ENCODE results near the gene ABI1.
A peak's percentile ranks its signal among the peaks of the same experiment; 100 is the strongest.

ABI1 gene

DNA sequence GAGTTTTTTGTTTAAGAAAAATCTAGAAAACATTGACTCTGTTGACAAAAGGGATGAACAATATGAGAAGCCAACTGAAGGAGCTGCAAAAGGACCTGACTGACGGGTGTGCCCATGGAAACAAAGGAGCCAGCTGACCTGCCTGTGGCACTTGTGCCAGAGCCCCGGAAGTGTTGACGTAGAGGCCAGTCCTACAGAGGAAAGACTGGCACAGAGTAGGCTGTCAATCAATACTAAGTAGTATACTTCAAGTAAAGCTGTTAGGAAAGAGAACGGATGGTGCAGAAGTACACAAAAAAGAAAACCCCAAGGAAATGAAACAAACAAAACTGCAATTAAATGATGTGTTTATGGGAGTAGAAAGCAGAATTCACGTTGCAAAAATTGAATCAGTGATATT is 19.0 kb upstream of the ABI1 start:
- no peak overlapping the region for H3K4me2 ChIP-seq
- no peaks in the 10 kb centered on the region for H3K9me3 ChIP-seq (replicated peaks in 1 of 11)
- no peak overlapping the region for H3K27ac ChIP-seq
- TF ChIP-seq Cebpa-rat (IDR thresholded peaks at IDR 0.05) = no peak
- no peaks in the 10 kb centered on the region for H3K4me1 ChIP-seq
- H3K9ac ChIP-seq = no peak overlapping the region
- no peak overlapping the region for H3K4me3 ChIP-seq
- H4K20me1 ChIP-seq = no peaks in the 10 kb centered on the region
- H3K36me3 ChIP-seq = no peaks in the 10 kb centered on the region
- H3K27me3 ChIP-seq = no peaks in the 10 kb centered on the region

DNA sequence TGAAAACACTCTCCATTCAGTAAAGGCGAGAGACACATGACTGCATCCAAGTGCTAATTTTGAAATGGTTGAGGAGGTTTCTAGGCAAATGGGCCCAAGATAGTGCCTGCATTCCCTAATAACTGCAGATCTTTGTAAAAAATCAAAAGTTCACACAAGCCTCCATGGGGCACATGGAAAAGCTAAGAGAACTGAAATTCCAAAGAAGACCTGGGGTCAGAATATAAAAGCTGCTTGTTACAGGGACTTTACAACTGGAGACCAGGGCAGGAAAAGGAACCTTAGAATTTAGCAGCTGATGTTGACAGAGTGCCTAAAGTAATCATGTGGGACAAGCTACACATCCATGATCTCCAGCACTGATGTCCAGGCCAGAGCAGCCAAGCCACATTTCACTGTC is 10.0 kb upstream of the ABI1 start:
- no peaks in the 10 kb centered on the region for H3K9me3 ChIP-seq (replicated peaks in 1 of 11)
- H3K4me2 ChIP-seq = peak overlapping the region in 2 of 11 experiments; percentile 69 to 73; a peak in 2 of 22 replicates
- H3K27me3 ChIP-seq = no peaks in the 10 kb centered on the region
- no peak overlapping the region for H3K9ac ChIP-seq
- no peaks in the 10 kb centered on the region for H3K36me3 ChIP-seq
- no peaks in the 10 kb centered on the region for H4K20me1 ChIP-seq
- TF ChIP-seq Cebpa-rat (IDR thresholded peaks at IDR 0.05) = no peak
- no peak overlapping the region for H3K27ac ChIP-seq
- peaks cover 12 to 25% (median 17%) of the 10 kb centered on the region in 10 experiments for H3K4me1 ChIP-seq
- H3K4me3 ChIP-seq = no peak overlapping the region

DNA sequence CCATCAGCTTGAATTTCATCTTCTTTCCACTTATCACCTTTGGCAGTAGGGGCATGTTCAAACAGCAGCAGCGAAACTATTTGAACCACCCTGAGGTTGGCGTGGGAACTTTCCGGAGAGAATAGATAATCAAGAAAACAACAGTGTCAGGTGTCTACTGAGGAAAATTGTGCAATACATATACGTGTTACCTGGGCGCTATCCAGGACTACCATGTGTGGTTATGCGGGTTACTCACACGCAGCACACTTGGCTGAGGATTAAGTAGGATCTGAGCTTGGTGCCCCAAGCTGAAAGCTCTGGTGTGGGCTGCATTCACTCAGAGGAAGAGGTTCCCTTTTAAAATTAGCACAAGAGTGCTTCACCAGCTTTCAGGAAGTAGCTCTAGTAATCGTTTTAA is 8.8 kb upstream of the ABI1 start:
- Histone ChIP-seq H3K9ac (peak overlapping the region in 1 of 11 experiments; percentile 29; a peak in 1 of 22 replicates), H3K9me3 (replicated peaks in 1 of 11) (no peaks in the 10 kb centered on the region), H4K20me1 (no peaks in the 10 kb centered on the region), H3K27ac (peak overlapping the region in 2 of 11 experiments; percentile 0 to 23; a peak in 1 of 22 replicates), H3K36me3 (no peaks in the 10 kb centered on the region), H3K4me3 (no peak overlapping the region), H3K4me1 (peaks cover 12 to 25% (median 17%) of the 10 kb centered on the region in 10 experiments), H3K27me3 (no peaks in the 10 kb centered on the region), H3K4me2 (peak overlapping the region; percentile 39 to 75 (median 69))
- peak in 3 of 11 experiments; percentile 32 to 76 (median 60); a peak in 3 of 22 replicates for TF ChIP-seq Cebpa-rat (IDR thresholded peaks at IDR 0.05)

DNA sequence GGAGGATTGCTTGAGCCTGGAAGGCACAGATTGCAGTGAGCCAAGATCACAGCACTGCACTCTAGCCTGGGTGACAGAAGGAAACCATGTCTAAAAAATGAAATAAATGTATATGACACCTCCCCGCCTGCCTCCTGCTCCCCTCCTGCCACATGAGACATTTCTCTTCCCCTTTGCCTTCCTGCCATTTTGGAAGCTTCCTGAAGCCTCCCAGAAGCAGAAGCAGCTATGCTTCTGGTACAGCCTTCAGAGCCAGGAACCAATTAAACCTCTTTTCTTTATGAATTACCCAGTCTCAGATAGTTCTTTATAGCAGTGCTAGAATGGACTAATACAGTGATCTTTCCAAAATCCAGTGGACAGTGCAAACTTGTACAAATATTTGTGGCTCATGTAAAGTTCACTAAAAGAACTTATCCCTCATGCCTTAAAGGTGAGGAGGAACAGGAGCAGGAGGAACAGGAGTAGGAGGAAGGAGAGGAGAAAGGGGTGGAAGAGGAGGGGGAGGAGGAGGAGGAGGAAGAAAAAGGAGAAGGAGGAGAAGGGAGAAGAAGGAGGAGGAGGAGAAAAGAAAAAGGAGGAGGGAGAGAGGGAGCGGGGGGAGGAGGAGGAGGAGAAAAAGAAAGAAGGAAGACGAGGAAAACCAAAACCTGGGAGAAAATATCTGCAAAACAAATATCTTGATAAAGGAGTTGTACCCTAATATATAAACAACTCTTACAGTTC is 2.8 kb upstream of the ABI1 start:
- H4K20me1 ChIP-seq = peaks cover 9 to 21% (median 13%) of the 10 kb centered on the region in 11 experiments; a peak in 20 of 22 replicates
- no peaks in the 10 kb centered on the region for H3K27me3 ChIP-seq

DNA sequence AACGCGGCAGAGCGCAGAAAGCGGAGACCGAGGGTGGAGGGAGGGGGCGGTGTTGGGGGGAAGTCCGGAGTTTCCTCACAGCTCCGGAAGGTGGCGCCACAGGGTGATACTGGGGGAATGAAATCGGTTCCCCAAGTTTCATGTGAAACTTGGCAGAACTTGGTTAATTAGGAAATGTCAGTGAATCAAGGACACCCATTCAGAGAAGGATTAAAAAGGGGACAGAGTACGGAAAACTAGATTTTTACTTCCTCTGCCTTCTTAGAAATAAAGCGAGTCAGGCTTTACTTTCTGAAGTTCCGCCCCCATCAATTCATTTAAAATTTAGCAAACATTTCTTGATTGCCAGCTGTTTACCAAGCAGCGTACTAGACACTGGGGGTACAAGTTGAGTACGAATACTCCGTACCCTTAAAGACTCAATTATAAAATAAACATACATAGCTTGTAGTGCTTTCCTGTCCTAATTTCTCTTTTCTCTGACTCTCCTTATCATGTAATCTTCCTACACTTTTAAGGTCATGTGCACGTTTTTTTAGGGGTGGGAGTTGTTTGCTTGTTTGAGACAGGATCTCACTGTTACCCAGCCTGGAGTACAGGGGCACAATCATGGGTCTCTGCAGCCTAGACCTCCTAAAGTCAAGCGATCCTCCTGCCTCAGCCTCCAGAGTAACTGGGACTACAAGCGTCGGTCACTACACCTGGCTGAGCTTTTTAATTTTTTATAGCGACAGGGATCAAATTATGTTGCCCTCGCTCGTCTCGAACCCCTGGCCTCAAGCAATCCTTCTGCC is 644 bp upstream of the ABI1 start:
- Histone ChIP-seq H3K4me3 (no peak overlapping the region), H3K27me3 (no peaks in the 10 kb centered on the region), H3K4me1 (peaks cover 31 to 47% (median 36%) of the 10 kb centered on the region in 10 experiments), H3K9me3 (replicated peaks in 1 of 11) (no peaks in the 10 kb centered on the region), H3K27ac (peak overlapping the region in 10 of 11 experiments; percentile 4 to 63 (median 42); a peak in 13 of 22 replicates), H3K36me3 (no peaks in the 10 kb centered on the region), H3K9ac (peak overlapping the region in 5 of 11 experiments; percentile 2 to 33 (median 27); a peak in 5 of 22 replicates), H4K20me1 (peaks cover 30 to 42% (median 34%) of the 10 kb centered on the region in 11 experiments), H3K4me2 (peak overlapping the region in 10 of 11 experiments; percentile 4 to 62 (median 42); a peak in 15 of 22 replicates)
- TF ChIP-seq Cebpa-rat (IDR thresholded peaks at IDR 0.05) = no peak

More for the DNA sequence above, 2.8 kb upstream of the ABI1 start:
- TF ChIP-seq Cebpa-rat (IDR thresholded peaks at IDR 0.05) = no peak
- Histone ChIP-seq H3K27ac (no peak overlapping the region), H3K9me3 (replicated peaks in 1 of 11) (no peaks in the 10 kb centered on the region), H3K4me2 (peak overlapping the region in 3 of 11 experiments; percentile 40 to 73 (median 70); a peak in 6 of 22 replicates), H3K36me3 (no peaks in the 10 kb centered on the region), H3K9ac (no peak overlapping the region), H3K4me3 (no peak overlapping the region), H3K4me1 (peaks cover 10 to 30% (median 15%) of the 10 kb centered on the region in 10 experiments)

DNA sequence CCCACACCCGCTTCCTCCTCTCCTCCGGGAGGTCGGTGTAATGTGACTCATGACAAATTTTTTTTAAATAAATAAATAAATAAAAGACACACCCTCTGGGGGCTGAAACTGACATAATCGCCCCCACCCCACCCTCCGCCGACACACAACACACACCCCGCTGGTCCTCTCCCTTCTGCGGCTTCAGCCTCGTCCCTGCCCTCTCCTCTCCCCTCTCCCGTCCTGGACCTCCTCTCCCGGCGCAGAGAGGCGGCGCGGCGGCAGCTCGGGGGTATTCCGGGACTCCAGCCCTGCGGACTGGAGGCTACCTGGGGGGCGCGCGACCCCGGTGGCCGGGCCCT is 686 bp downstream of the ABI1 start:
- peaks cover 44 to 55% (median 47%) of the 10 kb centered on the region in 11 experiments for H4K20me1 ChIP-seq
- peaks cover 0 to 13% (median 0%) of the 10 kb centered on the region in 11 experiments; a peak in 4 of 22 replicates for H3K36me3 ChIP-seq
- H3K4me3 ChIP-seq = peak overlapping the region; percentile 93 to 99 (median 96)
- TF ChIP-seq Cebpa-rat (IDR thresholded peaks at IDR 0.05) = no peak
- H3K27ac ChIP-seq = peak overlapping the region; percentile 92 to 100 (median 97)
- peaks cover 37 to 60% (median 44%) of the 10 kb centered on the region in 10 experiments for H3K4me1 ChIP-seq
- no peaks in the 10 kb centered on the region for H3K27me3 ChIP-seq
- peaks cover 0 to 4% (median 0%) of the 10 kb centered on the region in 11 experiments; a peak in 1 of 22 replicates for H3K9me3 ChIP-seq (replicated peaks in 1 of 11)
- H3K4me2 ChIP-seq = peak overlapping the region in 9 of 11 experiments; percentile 12 to 93 (median 87); a peak in 16 of 22 replicates
- peak overlapping the region; percentile 95 to 100 (median 98) for H3K9ac ChIP-seq

DNA sequence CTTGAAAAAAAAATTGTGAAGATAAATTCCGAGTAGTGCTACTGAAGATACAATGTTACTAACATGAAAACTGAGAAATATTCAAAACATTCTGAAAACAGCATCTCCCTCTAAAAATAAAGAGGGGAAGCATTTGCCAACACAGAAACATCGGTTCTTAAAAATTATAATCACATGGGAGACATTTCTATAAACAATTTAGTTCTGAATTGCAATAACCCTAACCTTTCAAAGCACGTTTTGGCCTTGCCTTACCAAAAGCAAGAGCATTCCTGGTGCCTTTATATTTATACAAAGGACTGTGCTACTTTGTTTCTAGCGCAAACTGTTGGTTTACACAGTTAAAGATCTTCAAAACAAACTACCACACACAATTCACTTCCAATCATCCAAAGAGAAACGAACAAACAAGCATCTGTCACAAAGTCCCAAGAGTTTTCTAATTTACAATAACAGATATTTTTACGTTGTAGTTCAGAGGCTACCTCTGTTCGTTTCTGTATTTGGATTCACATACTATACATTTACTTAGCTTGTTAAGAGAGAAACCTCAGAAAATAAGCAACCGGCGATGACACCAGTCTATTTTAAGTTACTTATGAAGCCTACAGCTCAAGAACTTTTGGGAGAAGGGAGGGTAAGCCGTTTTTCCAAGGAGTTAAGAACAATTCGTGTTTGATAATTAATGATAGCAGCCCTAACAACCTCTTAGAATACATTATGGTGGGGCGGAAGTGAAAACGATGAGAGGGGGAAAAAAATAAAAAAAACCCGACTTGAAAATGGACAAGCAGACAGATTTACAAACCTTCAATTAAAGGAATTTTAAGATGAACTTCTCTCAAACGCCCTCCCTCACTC is 1.3 kb downstream of the ABI1 start:
- H3K4me2 ChIP-seq = peak overlapping the region; percentile 77 to 93 (median 87)

DNA sequence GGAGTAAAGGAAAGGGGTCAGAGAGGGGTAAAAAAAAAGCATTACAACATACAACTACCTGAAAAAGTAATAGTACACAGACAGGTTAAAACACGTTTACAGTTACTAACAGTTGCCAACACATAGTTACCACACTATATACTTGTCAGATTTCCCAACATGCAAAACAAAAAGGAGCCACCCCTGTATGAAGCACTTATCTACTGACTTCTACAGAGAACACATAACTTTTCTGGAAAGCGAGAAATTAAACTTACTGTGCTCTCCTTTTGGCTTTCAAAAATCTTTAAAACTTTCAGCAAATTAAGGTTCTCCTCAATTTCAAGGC is 2.1 kb downstream of the ABI1 start:
- H3K4me1 ChIP-seq = peaks cover 37 to 64% (median 44%) of the 10 kb centered on the region in 10 experiments
- TF ChIP-seq Cebpa-rat (IDR thresholded peaks at IDR 0.05) = no peak
- H3K27ac ChIP-seq = peak overlapping the region; percentile 92 to 100 (median 97)
- peaks cover 44 to 65% (median 61%) of the 10 kb centered on the region in 11 experiments for H4K20me1 ChIP-seq
- peaks cover 0 to 9% (median 3%) of the 10 kb centered on the region in 11 experiments; a peak in 14 of 22 replicates for H3K9me3 ChIP-seq (replicated peaks in 1 of 11)
- H3K36me3 ChIP-seq = peaks cover 2 to 27% (median 11%) of the 10 kb centered on the region in 11 experiments; a peak in 17 of 22 replicates
- peak overlapping the region; percentile 95 to 100 (median 98) for H3K9ac ChIP-seq
- peak overlapping the region; percentile 77 to 93 (median 87) for H3K4me2 ChIP-seq
- H3K4me3 ChIP-seq = peak overlapping the region; percentile 93 to 99 (median 96)
- no peaks in the 10 kb centered on the region for H3K27me3 ChIP-seq

More for the DNA sequence above, 1.3 kb downstream of the ABI1 start:
- Histone ChIP-seq H3K4me1 (peaks cover 37 to 65% (median 44%) of the 10 kb centered on the region in 10 experiments), H4K20me1 (peaks cover 44 to 61% (median 53%) of the 10 kb centered on the region in 11 experiments), H3K9ac (peak overlapping the region; percentile 95 to 100 (median 98)), H3K27ac (peak overlapping the region; percentile 92 to 100 (median 97)), H3K36me3 (peaks cover 0 to 19% (median 3%) of the 10 kb centered on the region in 11 experiments; a peak in 9 of 22 replicates), H3K4me3 (peak overlapping the region; percentile 93 to 99 (median 96)), H3K27me3 (no peaks in the 10 kb centered on the region), H3K9me3 (replicated peaks in 1 of 11) (peaks cover 0 to 5% (median 0%) of the 10 kb centered on the region in 11 experiments; a peak in 2 of 22 replicates)
- no peak for TF ChIP-seq Cebpa-rat (IDR thresholded peaks at IDR 0.05)

All from BLaER1 treated with 17β-estradiol and CSF1 and Interleukin-3, amounts not matched to agents 10 nM and 100 nM (cell line).